Transverse colon (tissue), 4 donors: ENCODE data around the gene PIGBOS1. TPM values are rescaled to one million over a fixed set of nuclear protein-coding genes. Genes with fewer than 3 reads are reported as not detected.

ENCODE experiments used
- DNase-seq: peaks from one replicate; pipeline ENCODE4 v3.0.0-alpha.2; 2019
- H3K27ac ChIP-seq, 4 donors: fragments of 200-600 bp; sonication (generic); 2 replicates each; pipeline ENCODE4 v1.5.1; 2016 to 2018; ENCODE audit warnings: inconsistent platforms in 4 of 4
- H3K27me3 ChIP-seq: fragments of 200-600 bp; sonication (generic); 2 replicates; pipeline ENCODE4 v1.5.1; 2017; ENCODE audit warnings: inconsistent platforms
- H3K36me3 ChIP-seq, 4 donors: fragments of 200-600 bp; sonication (generic); 2 replicates each; pipeline ENCODE4 v1.5.1; 2017 to 2019; ENCODE audit warnings: inconsistent platforms in 4 of 4
- H3K4me1 ChIP-seq, 4 donors: fragments of 200-600 bp; sonication (generic); 2 replicates each; pipeline ENCODE4 v1.5.1; 2017 to 2020; ENCODE audit warnings: inconsistent platforms in 4 of 4
- H3K4me3 ChIP-seq, 4 donors: fragments of 200-600 bp; sonication (generic); 1 replicate in 1 of 4; 2 replicates in 3 of 4; pipeline versions ENCODE4 v1.5.1 to v1.6.1; 2017 to 2019; ENCODE audit warnings: inconsistent platforms in 4 of 4
- H3K9me3 ChIP-seq, 2 donors: fragments of 200-600 bp; sonication (generic); 2 replicates each; pipeline ENCODE4 v1.5.1; 2017 to 2019; ENCODE audit warnings: inconsistent platforms in 2 of 2
- CTCF ChIP-seq, 5 experiments: fragments of 200-600 bp in 3 of 5; fragments of 450-650 bp in 2 of 5; sonication (generic) in 3 of 5; IDR thresholded peaks; 1 replicate in 2 of 5; 2 replicates in 3 of 5; pipeline ENCODE4 v1.5.1; 2016 to 2017; ENCODE audit warnings: antibody characterized with exemption in 5 of 5, inconsistent platforms in 3 of 5, mild to moderate bottlenecking in 2 of 5, moderate library complexity in 1 of 5
- EP300 ChIP-seq: sonication (generic); formaldehyde crosslinking; IDR thresholded peaks from one replicate; pipeline ENCODE4 v1.6.1; 2017; ENCODE audit warnings: antibody characterized with exemption, low read depth
- POLR2A ChIP-seq: fragments of 450-650 bp; IDR thresholded peaks from one replicate; pipeline ENCODE4 v1.6.1; 2016; ENCODE audit warnings: antibody characterized with exemption, mild to moderate bottlenecking, moderate library complexity
- POLR2AphosphoS5 ChIP-seq, 3 donors: sonication (generic); formaldehyde crosslinking; IDR thresholded peaks; one replicate each; pipeline ENCODE4 v1.6.1; 2016; ENCODE audit warnings: antibody characterized with exemption in 3 of 3
- WGBS, 2 donors: methylation state at CpG; one replicate each; pipeline ENCODE4 v1.1.5; 2018; ENCODE audit warnings: low coverage in 1 of 2; 5-methylcytosine and 5-hydroxymethylcytosine counted together
- in situ Hi-C, 4 donors: fragments of 200-750 bp; cut with MboI; loops; one replicate each; pipeline versions ENCODE4 v1.15.0 to v1.15.1; 2017; ENCODE audit warnings: low sequenced_read_pairs in 3 of 4, low pct_ligation_motif_present in 1 of 4, low pct_unique_long_range_greater_than_20kb in 1 of 4
- intact Hi-C: fragments of 100-400 bp; cut with DNase I; formaldehyde crosslinking; loops from one replicate; pipeline ENCODE4 v1.15.1; 2023; ENCODE audit warnings: low total_unique reads
- total RNA-seq, 4 donors: library from RNA; depleted of rRNA; stranded (reverse); fragments of >200 nt; gene quantifications; one replicate each; pipeline ENCODE4 v1.1.0, GENCODE V29; 2016

Gene PIGBOS1
- total RNA-seq, 4 donors from 2014 or later, result 14.2 to 14.8 TPM; not detected in 2

DNA sequence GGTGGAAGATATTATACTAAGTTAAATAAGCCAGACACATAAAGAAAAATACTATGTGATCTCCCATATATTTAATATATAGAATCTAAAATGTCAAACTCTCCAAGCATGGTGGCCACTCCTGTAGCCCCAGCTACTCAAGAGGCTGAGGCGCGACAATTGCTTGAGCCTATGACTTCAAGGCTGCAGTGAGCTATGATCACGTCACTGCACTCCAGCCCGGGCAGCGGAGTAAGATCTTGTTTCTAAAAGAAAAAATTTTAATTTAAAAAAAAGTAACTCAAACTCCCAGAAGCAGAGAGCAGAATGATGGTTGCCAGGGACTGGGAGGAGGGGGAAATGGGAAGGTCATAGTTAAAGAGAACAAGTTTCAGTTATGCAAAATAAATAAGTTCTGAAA is 42.6 kb downstream of the PIGBOS1 start:
- Histone ChIP-seq H3K9me3 (no peaks in the 10 kb centered on the region), H3K27me3 (no peaks in the 10 kb centered on the region), H3K4me1 (peaks cover 0 to 9% (median 0%) of the 10 kb centered on the region in 4 donors), H3K27ac (peak overlapping the region in 1 of 4 donors; percentile 50), H3K4me3 (no peak overlapping the region), H3K36me3 (no peaks in the 10 kb centered on the region)
- in situ Hi-C loops, result no loop called here
- WGBS, 2 donors, result 85 to 91% methylated on average over 5 of the region's 5 CpGs
- DNase-seq, result no peak
- intact Hi-C loops, result no loop called here
- TF ChIP-seq EP300, result no peak
- no peak for TF ChIP-seq CTCF (IDR thresholded peaks at IDR 0.05)
- TF ChIP-seq POLR2AphosphoS5 (IDR thresholded peaks at IDR 0.05), result no peak
- no peak for TF ChIP-seq POLR2A

- Histone ChIP-seq H3K27ac (no peak overlapping the region), H3K9me3 (no peaks in the 10 kb centered on the region), H3K4me1 (peaks cover 0 to 3% (median 0%) of the 10 kb centered on the region in 4 donors), H3K27me3 (no peaks in the 10 kb centered on the region), H3K36me3 (no peaks in the 10 kb centered on the region), H3K4me3 (no peak overlapping the region)
- in situ Hi-C loops, result no loop called here
- no peak for TF ChIP-seq CTCF (IDR thresholded peaks at IDR 0.05)
- no peak for TF ChIP-seq POLR2A
- TF ChIP-seq EP300, result no peak
- TF ChIP-seq POLR2AphosphoS5 (IDR thresholded peaks at IDR 0.05), result no peak
- DNase-seq, result no peak
- WGBS, 2 donors, result 69 to 77% methylated on average over 3 to 6 of the region's 6 CpGs
- intact Hi-C loops, result no loop called here
These were observed 48.6 kb downstream of the PIGBOS1 start for GRCh38 chr15:55270291-55270690.

- peaks cover 0 to 3% (median 0%) of the 10 kb centered on the region in 4 donors for H3K4me1 ChIP-seq
- in situ Hi-C loops, result no loop called here
- intact Hi-C loops, result no loop called here
- H3K9me3 ChIP-seq, result no peaks in the 10 kb centered on the region
- DNase-seq, result no peak
- peak overlapping the region in 2 of 4 donors; percentile 21 to 61 for H3K27ac ChIP-seq
- 97% methylated on average over 2 of the region's 2 CpGs; no CpG with 5 or more reads in 1 of the 2 donors for WGBS, 2 donors
- no peak overlapping the region for H3K4me3 ChIP-seq
- H3K27me3 ChIP-seq, result no peaks in the 10 kb centered on the region
- no peak for TF ChIP-seq CTCF (IDR thresholded peaks at IDR 0.05)
- no peaks in the 10 kb centered on the region for H3K36me3 ChIP-seq
These were observed 50.7 kb downstream of the PIGBOS1 start for GRCh38 chr15:55268176-55268695.

GRCh38 chr15:55267401-55268175 is 51.3 kb downstream of the PIGBOS1 start:
- no peak overlapping the region for H3K4me3 ChIP-seq
- no peaks in the 10 kb centered on the region for H3K36me3 ChIP-seq
- H3K9me3 ChIP-seq, result no peaks in the 10 kb centered on the region
- TF ChIP-seq CTCF (IDR thresholded peaks at IDR 0.05), result no peak
- TF ChIP-seq EP300, result no peak
- no peak for TF ChIP-seq POLR2A
- TF ChIP-seq POLR2AphosphoS5 (IDR thresholded peaks at IDR 0.05), result no peak
- intact Hi-C loops, result no loop called here
- H3K27ac ChIP-seq, result peak overlapping the region in 3 of 4 donors; percentile 17 to 61 (median 39)
- peaks cover 0 to 3% (median 0%) of the 10 kb centered on the region in 4 donors for H3K4me1 ChIP-seq
- H3K27me3 ChIP-seq, result no peaks in the 10 kb centered on the region
- in situ Hi-C loops, result no loop called here
- DNase-seq, result peak; percentile 69
- 58 to 60% methylated on average over 1 to 10 of the region's 10 CpGs for WGBS, 2 donors

Other genes with a start within 250 kb of the PIGBOS1 start
- gene RSL24D1, start 122.2 kb downstream of the PIGBOS1 start, total RNA-seq, result 10 to 100 TPM; 10.1 to 65.3 (median 29.9) TPM
- 10 to 100 TPM in 3 of 4 donors, 1 to 10 TPM in 1; 9.4 to 65.7 (median 24.1) TPM for gene RAB27A, start 29.3 kb downstream of the PIGBOS1 start, total RNA-seq
- 10 to 100 TPM in 3 of 4 donors, under 1 TPM in 1; 0.60 to 15.3 (median 14.5) TPM for gene PIGB, start 99 bp upstream of the PIGBOS1 start, total RNA-seq
- 10 to 100 TPM in 3 of 4 donors, 1 to 10 TPM in 1; 8.6 to 69.5 (median 52.6) TPM for gene CCPG1, start 89.2 kb upstream of the PIGBOS1 start, total RNA-seq
- 10 to 100 TPM in 1 of 4 donors, 1 to 10 TPM in 2, not detected in 1; 3.5 to 14.9 (median 3.8) TPM for gene PIERCE2, start 89.4 kb upstream of the PIGBOS1 start, total RNA-seq
- under 1 TPM in 1 of 4 donors, not detected in 3; 0.80 TPM for gene DNAAF4, start 189.1 kb upstream of the PIGBOS1 start, total RNA-seq